Suprapubic skin (tissue), 4 donors: ENCODE data around the gene TMUB1. TPM values are rescaled to one million over a fixed set of nuclear protein-coding genes. Genes with fewer than 3 reads are reported as not detected.

Experiments used
- DNase-seq, 2 donors: peaks; one replicate each; pipeline ENCODE4 v3.0.0-alpha.2; 2019; ENCODE audit warnings: low spot score in 2 of 2
- H3K27ac ChIP-seq: fragments of 200-600 bp; sonication (generic); one replicate; pipeline ENCODE4 v1.5.1; 2019
- H3K27me3 ChIP-seq: fragments of 200-600 bp; sonication (generic); one replicate; pipeline ENCODE4 v1.5.1; 2019
- H3K36me3 ChIP-seq: fragments of 200-600 bp; sonication (generic); one replicate; pipeline ENCODE4 v1.5.1; 2019
- H3K4me1 ChIP-seq: fragments of 200-600 bp; sonication (generic); one replicate; pipeline ENCODE4 v1.5.1; 2019
- H3K4me3 ChIP-seq: fragments of 200-600 bp; sonication (generic); one replicate; pipeline ENCODE4 v1.5.1; 2019; ENCODE audit warnings: mild to moderate bottlenecking
- H3K9me3 ChIP-seq: fragments of 200-600 bp; sonication (generic); one replicate; pipeline ENCODE4 v1.5.1; 2019
- CTCF ChIP-seq, 2 donors: fragments of 200-600 bp in 1 of 2; fragments of 450-650 bp in 1 of 2; sonication (generic) in 1 of 2; IDR thresholded peaks; one replicate each; pipeline ENCODE4 v1.5.1; 2016 to 2019; ENCODE audit warnings: antibody characterized with exemption in 2 of 2, mild to moderate bottlenecking in 1 of 2, moderate library complexity in 1 of 2
- EP300 ChIP-seq: sonication (generic); formaldehyde crosslinking; IDR thresholded peaks from one replicate; pipeline ENCODE4 v1.6.1; 2017; ENCODE audit warnings: antibody characterized with exemption
- POLR2A ChIP-seq, 2 donors: fragments of 450-650 bp; IDR thresholded peaks; one replicate each; pipeline ENCODE4 v1.6.1; 2017; ENCODE audit warnings: antibody characterized with exemption in 2 of 2, mild to moderate bottlenecking in 2 of 2, moderate library complexity in 2 of 2
- POLR2AphosphoS5 ChIP-seq, 3 donors: sonication (generic); formaldehyde crosslinking; IDR thresholded peaks; one replicate each; pipeline ENCODE4 v1.6.1; 2017; ENCODE audit warnings: antibody characterized with exemption in 3 of 3
- WGBS: methylation state at CpG from one replicate; pipeline ENCODE4 v1.1.5; 2018; 5-methylcytosine and 5-hydroxymethylcytosine counted together
- total RNA-seq, 4 donors: library from RNA; depleted of rRNA; stranded (reverse); fragments of >200 nt; gene quantifications; one replicate each; pipeline ENCODE4 v1.1.0, GENCODE V29; 2016

Gene TMUB1
- total RNA-seq, 4 donors from 2014 or later = 32.5 to 50.3 (median 45.7) TPM

- Histone ChIP-seq H3K4me3 (peak overlapping the region; percentile 28), H3K27me3 (peaks cover 9% of the 10 kb centered on the region), H3K9me3 (no peaks in the 10 kb centered on the region), H3K4me1 (peaks cover 18% of the 10 kb centered on the region), H3K36me3 (no peaks in the 10 kb centered on the region), H3K27ac (no peak overlapping the region)
- TF ChIP-seq POLR2A (IDR thresholded peaks at IDR 0.05) (no peak), POLR2AphosphoS5 (IDR thresholded peaks at IDR 0.05) (peak in 1 of 3 donors; percentile 45)
- DNase-seq = no peak
- 4% methylated on average over 18 of the region's 50 CpGs for WGBS
Observed at GRCh38 chr7:151051108-151051507, 32.2 kb downstream of the TMUB1 start.

GRCh38 chr7:151048911-151049463 is 34.3 kb downstream of the TMUB1 start:
- TF ChIP-seq POLR2A (IDR thresholded peaks at IDR 0.05) = no peak
- no peak for TF ChIP-seq EP300
- no peak for TF ChIP-seq POLR2AphosphoS5 (IDR thresholded peaks at IDR 0.05)
- TF ChIP-seq CTCF (IDR thresholded peaks at IDR 0.05) = no peak

GRCh38 chr7:151047976-151048815 is 35.1 kb downstream of the TMUB1 start, which contains the start of gene ASIC3:
Gene ASIC3 (plus strand): TSS chr7:151048531. CDS start chr7:151048886, 355 bp downstream.
- no peak within 1 kb of the TSS for H3K4me3 ChIP-seq
- peaks cover 24% of the 10 kb centered on the region for H3K36me3 ChIP-seq
- TF ChIP-seq POLR2A (IDR thresholded peaks at IDR 0.05) (no peak), CTCF (IDR thresholded peaks at IDR 0.05) (no peak), EP300 (no peak)
- WGBS = 70% methylated on average over 16 of the region's 22 CpGs
- H3K4me1 ChIP-seq = peaks cover 18% of the 10 kb centered on the region
- peaks cover 9% of the 10 kb centered on the region for H3K27me3 ChIP-seq
- no peaks in the 10 kb centered on the region for H3K9me3 ChIP-seq
- DNase-seq = no peak
- no peak within 1 kb of the TSS for H3K27ac ChIP-seq

More at GRCh38 chr7:151048911-151049463, 34.3 kb downstream of the TMUB1 start:
- Histone ChIP-seq H3K27ac (no peak overlapping the region), H3K27me3 (peaks cover 9% of the 10 kb centered on the region), H3K36me3 (peaks cover 18% of the 10 kb centered on the region), H3K9me3 (no peaks in the 10 kb centered on the region), H3K4me3 (no peak overlapping the region), H3K4me1 (peaks cover 18% of the 10 kb centered on the region)
- 90% methylated on average over 18 of the region's 38 CpGs for WGBS
- no peak for DNase-seq

GRCh38 chr7:151046603-151047573 is 36.4 kb downstream of the TMUB1 start:
- no peak overlapping the region for H3K4me3 ChIP-seq
- WGBS = 17% methylated on average over 5 of the region's 14 CpGs
- peaks cover 9% of the 10 kb centered on the region for H3K27me3 ChIP-seq
- no peaks in the 10 kb centered on the region for H3K9me3 ChIP-seq
- no peak for TF ChIP-seq EP300
- TF ChIP-seq CTCF (IDR thresholded peaks at IDR 0.05) = no peak
- TF ChIP-seq POLR2AphosphoS5 (IDR thresholded peaks at IDR 0.05) = no peak
- no peak for TF ChIP-seq POLR2A (IDR thresholded peaks at IDR 0.05)
- H3K4me1 ChIP-seq = peaks cover 18% of the 10 kb centered on the region
- DNase-seq = no peak
- H3K36me3 ChIP-seq = peaks cover 32% of the 10 kb centered on the region
- no peak overlapping the region for H3K27ac ChIP-seq

- H3K36me3 ChIP-seq = peaks cover 40% of the 10 kb centered on the region
- no peak overlapping the region for H3K27ac ChIP-seq
- H3K9me3 ChIP-seq = no peaks in the 10 kb centered on the region
- TF ChIP-seq POLR2A (IDR thresholded peaks at IDR 0.05) (no peak), POLR2AphosphoS5 (IDR thresholded peaks at IDR 0.05) (no peak), EP300 (no peak), CTCF (IDR thresholded peaks at IDR 0.05) (no peak)
- no peak overlapping the region for H3K4me3 ChIP-seq
- peaks cover 7% of the 10 kb centered on the region for H3K27me3 ChIP-seq
- 82% methylated on average over 2 of the region's 9 CpGs for WGBS
- no peak for DNase-seq
- peaks cover 11% of the 10 kb centered on the region for H3K4me1 ChIP-seq
Observed at GRCh38 chr7:151045967-151046366, 37.3 kb downstream of the TMUB1 start.
